ENCODE results near the gene HIVEP3.

The HIVEP3 gene

DNA sequence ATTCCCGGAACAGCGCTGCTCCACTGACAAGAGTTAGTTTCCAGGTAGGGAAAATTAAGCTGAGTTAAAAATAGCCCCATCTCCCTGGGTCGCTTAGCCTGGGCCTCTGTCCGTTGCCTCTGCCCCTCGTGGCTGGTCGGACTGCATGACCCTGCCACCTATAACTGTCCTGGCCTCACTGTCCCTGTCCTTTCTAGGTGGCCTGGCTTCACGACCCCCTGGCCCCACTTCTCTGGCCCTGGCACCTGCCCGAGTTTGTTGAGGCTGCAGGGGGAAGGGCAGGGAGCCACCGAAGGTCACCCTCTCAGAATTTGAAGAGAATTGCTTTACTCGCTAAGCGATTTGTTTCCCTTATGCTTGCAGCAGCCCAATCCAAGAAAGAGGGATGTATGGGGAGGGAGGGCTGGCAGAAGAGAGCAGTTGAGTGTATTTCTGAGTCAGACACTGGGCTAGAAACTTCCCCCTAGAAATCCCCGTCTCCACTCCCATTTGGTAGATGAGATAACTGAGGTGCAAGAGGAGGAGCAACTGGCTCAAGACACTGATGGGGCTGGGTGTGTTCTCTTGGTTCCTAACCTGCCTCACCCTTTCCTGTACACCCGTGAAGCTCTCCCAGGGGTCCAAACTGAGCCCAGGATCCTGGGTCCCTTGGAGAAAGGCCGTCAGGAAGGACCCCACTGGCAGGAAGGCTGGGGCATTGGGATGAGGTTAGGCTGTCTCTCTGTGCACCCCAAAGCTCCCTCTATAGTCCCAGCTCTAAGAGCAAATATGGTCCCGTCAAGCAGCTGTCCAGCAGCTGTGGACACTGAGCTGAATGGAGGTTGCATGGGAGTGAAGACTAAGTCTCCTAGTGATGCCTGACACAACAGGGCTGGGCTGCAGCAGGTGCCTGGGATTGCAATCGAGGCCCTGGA is 431.3 kb downstream of the HIVEP3 start:
- DNase-seq: no peak

GRCh38 chr1:41486371-41487125 is 432.2 kb downstream of the HIVEP3 start:
- no peak for DNase-seq

- no peak for DNase-seq
Measured at GRCh38 chr1:41486053-41486370, 432.7 kb downstream of the HIVEP3 start.

- DNase-seq: no peak
Measured at GRCh38 chr1:41485605-41486004, 433.1 kb downstream of the HIVEP3 start.

DNA sequence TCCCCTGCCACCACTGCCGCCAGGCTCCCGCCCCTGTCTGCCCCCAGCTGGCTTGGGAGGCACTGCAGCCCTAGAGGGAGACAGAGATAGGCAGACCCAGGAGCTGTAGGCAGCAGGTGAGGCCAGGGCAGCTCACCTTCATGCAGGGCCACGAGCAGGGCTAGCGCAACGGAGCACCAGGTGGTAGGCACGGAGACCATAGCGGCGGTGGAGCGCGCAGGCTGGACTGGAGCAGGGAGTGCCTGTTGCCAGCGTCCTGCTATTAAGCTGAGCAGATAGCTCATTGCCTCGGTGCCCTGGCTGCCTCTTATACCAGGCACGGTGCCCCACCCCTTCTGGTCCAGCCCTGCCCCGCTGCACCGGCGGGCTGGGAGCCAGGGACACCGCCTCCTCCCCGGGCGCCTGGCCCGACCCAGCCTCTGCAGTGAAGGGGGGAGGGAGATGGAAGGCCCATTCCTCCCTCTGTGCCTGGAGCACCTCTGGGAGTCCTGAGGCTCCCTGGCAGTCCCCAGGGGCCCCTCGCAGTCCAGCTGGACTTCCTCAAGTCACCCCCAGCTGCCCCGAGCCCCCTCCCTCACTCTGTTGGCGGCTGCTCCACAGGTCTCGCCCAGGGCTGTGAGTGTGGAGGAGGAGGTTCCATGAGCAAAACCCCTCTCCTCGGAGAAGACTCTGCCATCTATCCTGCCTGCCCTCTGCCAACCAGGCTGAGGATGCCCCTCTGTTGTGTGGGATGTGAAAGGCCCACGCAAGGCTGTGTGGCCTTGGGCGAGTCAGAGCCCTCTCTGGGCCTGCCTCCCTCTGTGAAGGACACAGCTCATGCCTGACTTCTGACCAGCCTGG is 434.1 kb downstream of the HIVEP3 start, which contains the start of gene EDN2:
Gene EDN2 (minus strand): TSS at position 282 of the 840 bp plus-strand sequence. CDS start 82 bp downstream, at position 200.
- DNase-seq: no peak

DNA sequence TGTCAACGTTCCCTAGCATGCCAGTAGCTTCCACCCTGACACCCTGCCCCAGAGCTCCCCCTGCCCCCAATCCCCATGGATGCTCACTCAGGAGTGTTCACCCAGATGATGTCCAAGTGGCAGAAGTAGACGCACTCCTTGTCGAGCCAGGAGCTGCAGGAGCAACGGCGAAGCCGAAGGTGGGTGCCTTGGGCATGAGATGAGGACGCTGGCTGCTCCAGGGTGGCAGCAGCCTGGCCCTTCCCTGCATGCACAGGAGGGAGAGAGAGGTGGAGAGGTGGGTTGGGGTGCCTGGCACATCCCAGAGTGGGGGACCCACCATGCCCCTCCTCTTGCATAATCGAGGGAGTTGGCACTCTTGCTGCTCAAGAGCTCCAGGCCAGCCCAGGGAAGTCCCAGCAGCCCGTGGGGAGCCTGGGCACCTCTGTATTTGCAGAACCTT is 434.7 kb downstream of the HIVEP3 start:
- DNase-seq: no peak

DNA sequence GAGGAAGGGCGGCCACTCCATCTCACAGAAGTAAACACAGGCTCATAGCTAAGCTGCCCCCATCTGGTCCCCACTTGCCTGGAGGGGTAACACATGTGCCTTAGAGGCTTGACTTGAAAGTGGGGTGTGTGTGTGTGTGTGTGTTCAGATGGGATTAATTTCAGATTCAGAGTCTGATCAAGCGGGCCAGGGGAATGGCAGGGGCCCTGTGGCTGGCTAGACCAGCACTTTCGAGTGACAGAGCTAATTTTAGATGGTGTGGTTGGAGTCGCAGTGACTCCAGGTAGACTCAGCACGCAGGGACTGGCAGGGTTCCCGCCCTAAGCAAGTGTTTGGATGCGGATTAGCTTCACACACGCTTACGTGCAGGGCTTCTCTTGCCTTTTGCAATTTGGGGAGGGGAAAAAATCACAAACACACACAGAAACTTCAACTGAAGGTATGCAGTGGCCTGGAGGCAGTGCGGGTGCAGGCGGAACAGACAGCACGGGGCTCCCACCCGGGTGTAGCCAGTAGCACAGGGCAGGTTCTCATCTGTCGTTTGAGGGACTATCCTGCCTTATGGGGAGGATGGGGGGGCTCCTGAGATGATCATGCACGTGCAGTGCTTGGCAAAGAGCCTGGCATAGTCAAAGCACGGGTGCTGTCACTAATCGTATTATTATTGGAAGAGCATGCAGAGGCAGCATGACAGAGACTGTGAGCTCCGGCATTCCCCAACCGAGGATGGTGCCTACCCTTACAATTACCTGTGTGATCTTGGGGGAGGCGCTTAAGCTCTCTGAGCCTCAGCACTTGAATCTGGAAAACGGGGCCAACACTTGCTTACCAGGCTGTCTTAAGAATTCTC is 435.5 kb downstream of the HIVEP3 start:
- no peak for DNase-seq

GRCh38 chr1:41482001-41482765 is 436.5 kb downstream of the HIVEP3 start:
- no peak for DNase-seq

DNA sequence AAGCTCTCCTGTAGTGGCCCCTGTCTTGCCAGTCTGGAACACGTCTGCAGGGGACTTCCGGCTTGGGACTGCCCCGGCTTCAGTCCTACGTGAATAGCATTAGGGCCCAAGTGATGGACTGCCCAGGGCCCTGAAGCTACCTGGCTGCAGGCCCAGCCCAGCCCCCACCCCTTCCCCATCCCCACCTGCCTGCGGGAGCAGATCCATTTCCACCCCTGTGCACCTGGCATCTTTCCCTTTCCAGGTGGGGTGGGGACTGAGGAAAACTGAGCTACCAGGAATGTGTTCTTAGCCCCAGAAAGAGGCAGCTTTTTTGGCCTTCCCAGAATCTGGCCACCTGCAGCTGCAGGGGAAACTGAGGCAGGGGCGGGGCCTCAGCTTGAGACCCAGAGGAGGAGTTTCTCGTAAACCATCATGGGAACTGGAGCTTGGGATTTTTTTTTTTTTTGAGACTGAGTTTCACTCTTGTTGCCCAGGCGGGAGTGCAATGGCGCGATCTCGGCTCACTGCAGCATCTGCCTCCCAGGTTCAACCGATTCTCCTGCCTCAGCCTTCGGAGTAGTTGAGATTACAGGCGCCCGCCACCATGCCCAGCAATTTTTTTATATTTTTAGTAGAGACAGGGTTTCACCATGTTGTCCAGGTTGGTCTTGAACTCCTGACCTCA is 437.5 kb downstream of the HIVEP3 start:
- DNase-seq: no peak

GRCh38 chr1:41480204-41481108 is 438.3 kb downstream of the HIVEP3 start:
- no peak for DNase-seq

GRCh38 chr1:41479808-41480160 is 438.9 kb downstream of the HIVEP3 start:
- no peak for DNase-seq

GRCh38 chr1:41479000-41479807 is 439.5 kb downstream of the HIVEP3 start:
- no peak for DNase-seq

DNA sequence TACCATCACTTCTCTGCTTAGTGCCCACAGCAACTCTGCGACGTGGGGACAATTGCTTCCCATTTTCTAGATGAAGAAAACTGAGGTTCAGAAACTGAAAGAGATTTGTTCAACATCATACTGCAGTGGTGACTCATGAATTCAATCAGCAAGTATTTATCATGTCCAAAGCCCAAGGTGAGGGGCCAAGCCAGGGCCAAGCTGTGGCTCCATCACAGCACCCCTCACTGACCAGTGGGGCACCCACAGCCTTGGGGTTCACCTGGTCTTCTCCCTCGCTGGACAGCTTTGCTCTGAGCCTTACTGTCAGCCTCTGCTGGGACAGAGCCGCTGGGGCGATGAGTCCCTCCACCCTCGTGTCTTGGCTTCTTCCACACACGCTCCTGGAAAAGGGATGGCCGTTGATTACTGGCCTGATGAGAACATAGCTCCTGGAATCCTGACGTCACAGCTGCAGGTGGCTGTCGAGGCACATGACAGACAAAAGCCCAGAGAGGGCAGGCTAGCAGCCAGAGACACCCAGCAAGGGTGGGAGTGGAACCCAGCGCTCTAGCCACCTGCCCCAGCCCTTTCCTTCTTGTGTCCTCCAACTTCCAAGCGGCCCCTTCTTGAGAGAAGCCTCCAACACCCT is 440.5 kb downstream of the HIVEP3 start:
- no peak for DNase-seq

- DNase-seq: no peak
Measured at GRCh38 chr1:41476807-41477361, 441.8 kb downstream of the HIVEP3 start.

GRCh38 chr1:41475859-41476567 is 442.7 kb downstream of the HIVEP3 start:
- DNase-seq: no peak

- no peak for DNase-seq
Measured at GRCh38 chr1:41475346-41475745, 443.4 kb downstream of the HIVEP3 start.

Measured in stimulated activated CD4-positive, alpha-beta T cell treated with anti-CD3 and anti-CD28 coated beads, Interleukin-15, amount 100 ng/mL, for 24 hours (primary cell).